IPS-NIHi7 (cell line): ENCODE results near the gene TAF4B.
"Not testable (repeated sequence)": the region's sequence is repeated elsewhere in the genome, so short reads cannot be mapped to it uniquely, and the experiment has no call there.

Experiments used
- DNase-seq: peaks from one replicate; pipeline ENCODE4 v3.0.0; 2012; ENCODE audit warnings: mixed read lengths; ENCODE audit errors: extremely low spot score

The TAF4B gene

GRCh38 chr18:26226229-26227050 is at the start of gene TAF4B:
Gene TAF4B (plus strand): TSS chr18:26226445. CDS start chr18:26226934, 489 bp downstream.
- peak; percentile 95 for DNase-seq

GRCh38 chr18:26181343-26181826 is 44.9 kb upstream of the TAF4B start:
- DNase-seq, result no peak

GRCh38 chr18:26183395-26184112 is 42.7 kb upstream of the TAF4B start:
- no peak for DNase-seq

GRCh38 chr18:26185267-26185666 is 41.0 kb upstream of the TAF4B start:
- DNase-seq, result peak; percentile 50

- DNase-seq, result no peak
Observed at GRCh38 chr18:26190506-26190905, 35.7 kb upstream of the TAF4B start.

- no peak for DNase-seq
Observed at GRCh38 chr18:26192233-26192632, 34.0 kb upstream of the TAF4B start.

- DNase-seq, result no peak
Observed at GRCh38 chr18:26196605-26197004, 29.6 kb upstream of the TAF4B start.

GRCh38 chr18:26202001-26202400 is 24.2 kb upstream of the TAF4B start:
- DNase-seq, result not testable (repeated sequence)

GRCh38 chr18:26205318-26205717 is 20.9 kb upstream of the TAF4B start:
- no peak for DNase-seq

GRCh38 chr18:26206488-26206887 is 19.8 kb upstream of the TAF4B start:
- no peak for DNase-seq

- no peak for DNase-seq
Observed at GRCh38 chr18:26207937-26208336, 18.3 kb upstream of the TAF4B start.

GRCh38 chr18:26208977-26209376 is 17.3 kb upstream of the TAF4B start:
- no peak for DNase-seq

- no peak for DNase-seq
Observed at GRCh38 chr18:26210147-26210546, 16.1 kb upstream of the TAF4B start.

GRCh38 chr18:26215247-26215970 is 10.8 kb upstream of the TAF4B start:
- DNase-seq, result no peak

- no peak for DNase-seq
Observed at GRCh38 chr18:26225022-26225693, 1.1 kb upstream of the TAF4B start.

GRCh38 chr18:26225915-26226228 is 373 bp upstream of the TAF4B start:
- no peak for DNase-seq

- DNase-seq, result peak; percentile 20
Observed at GRCh38 chr18:26227051-26227670, 916 bp downstream of the TAF4B start.

- no peak for DNase-seq
Observed at GRCh38 chr18:26228562-26229260, 2.5 kb downstream of the TAF4B start.

- no peak for DNase-seq
Observed at GRCh38 chr18:26230497-26230896, 4.3 kb downstream of the TAF4B start.

GRCh38 chr18:26233208-26233607 is 7.0 kb downstream of the TAF4B start:
- DNase-seq, result no peak

GRCh38 chr18:26237363-26237762 is 11.1 kb downstream of the TAF4B start:
- not testable (repeated sequence) for DNase-seq
